OCI-LY1 (cell line): Measurements from ENCODE around the gene MUC20.

Experiments
- H2AFZ ChIP-seq: fragments of 200-600 bp; sonication (generic), shearing (Covaris generic); 2 replicates; pipeline ENCODE4 v1.6.0; 2014; ENCODE audit warnings: antibody characterized with exemption, mild to moderate bottlenecking, low read length
- H3F3A ChIP-seq: fragments of 200-600 bp; sonication (generic), shearing (Covaris generic); 2 replicates; pipeline ENCODE4 v1.6.0; 2014; ENCODE audit warnings: mild to moderate bottlenecking, antibody characterized with exemption, low read length, moderate library complexity; ENCODE audit not compliant: insufficient read depth
- H3K27ac ChIP-seq: fragments of 200-600 bp; sonication (generic); 2 replicates; pipeline ENCODE4 v1.5.1; 2014; ENCODE audit warnings: low read length, mixed run types, mild to moderate bottlenecking, low read depth; ENCODE audit not compliant: poor library complexity, severe bottlenecking
- H3K27me3 ChIP-seq: fragments of 200-600 bp; sonication (generic); 2 replicates; pipeline ENCODE4 v1.6.0; 2014; ENCODE audit warnings: antibody characterized with exemption, mild to moderate bottlenecking, low read length, moderate library complexity; ENCODE audit not compliant: insufficient read depth
- H3K36me3 ChIP-seq: fragments of 200-600 bp; sonication (generic); 2 replicates; pipeline ENCODE4 v1.6.1; 2014; ENCODE audit warnings: mild to moderate bottlenecking, antibody characterized with exemption, low read length, moderate library complexity, mixed read lengths; ENCODE audit not compliant: insufficient read depth
- H3K4me1 ChIP-seq: fragments of 200-600 bp; sonication (generic); 2 replicates; pipeline ENCODE4 v1.5.1; 2014; ENCODE audit warnings: mild to moderate bottlenecking, low read length, moderate library complexity; ENCODE audit not compliant: insufficient read depth, severe bottlenecking
- H3K4me2 ChIP-seq: fragments of 200-600 bp; sonication (generic), shearing (Covaris generic); 2 replicates; pipeline ENCODE4 v1.6.1; 2014; ENCODE audit warnings: low read length
- H3K4me3 ChIP-seq: fragments of 200-600 bp; sonication (generic); 2 replicates; pipeline ENCODE4 v1.5.1; 2014; ENCODE audit warnings: low read length, low read depth, mild to moderate bottlenecking, mixed read lengths; ENCODE audit not compliant: poor library complexity, severe bottlenecking
- H3K79me2 ChIP-seq: fragments of 200-600 bp; shearing (Covaris generic); 2 replicates; pipeline ENCODE4 v1.6.1; 2016; ENCODE audit warnings: mixed run types, low read length, mixed read lengths; ENCODE audit not compliant: insufficient read depth
- H3K9ac ChIP-seq: fragments of 200-600 bp; sonication (generic), shearing (Covaris generic); 2 replicates; pipeline ENCODE4 v1.6.1; 2014; ENCODE audit warnings: mild to moderate bottlenecking, low read length, mixed read lengths
- H3K9me2 ChIP-seq: fragments of 200-600 bp; sonication (generic), shearing (Covaris generic); 2 replicates; pipeline ENCODE4 v1.6.1; 2014; ENCODE audit warnings: low read depth, mild to moderate bottlenecking, low read length, mixed read lengths
- H3K9me3 ChIP-seq: fragments of 200-600 bp; shearing (Covaris generic); 2 replicates; pipeline ENCODE4 v1.6.1; 2014; ENCODE audit warnings: low read length, mixed read lengths
- H4K20me1 ChIP-seq: fragments of 200-600 bp; sonication (generic), shearing (Covaris generic); 2 replicates; pipeline ENCODE4 v1.6.0; 2016; ENCODE audit warnings: mild to moderate bottlenecking, low read length; ENCODE audit not compliant: insufficient read depth
- CTCF ChIP-seq: fragments of 200-600 bp; sonication (generic), shearing (Covaris generic); IDR thresholded peaks from 2 replicates; pipeline ENCODE4 v1.5.1; 2017; ENCODE audit warnings: mild to moderate bottlenecking, antibody characterized with exemption, low read length, moderate library complexity, mixed read lengths
- EZH2 ChIP-seq: fragments of 200-600 bp; sonication (generic), shearing (Covaris generic); IDR thresholded peaks from 2 replicates; pipeline ENCODE4 v1.8.0; 2017; ENCODE audit warnings: borderline replicate concordance, mixed run types, mild to moderate bottlenecking, antibody characterized with exemption, low read length, moderate library complexity, mixed read lengths

Gene MUC20

GRCh38 chr3:195763843-195764825, 43.4 kb downstream of the MUC20 start:
- Histone ChIP-seq H3K27ac (no peak overlapping the region), H3K36me3 (no peaks in the 10 kb centered on the region), H3K4me3 (no peak overlapping the region), H3K9ac (no peak overlapping the region), H3K79me2 (no peaks in the 10 kb centered on the region), H3K4me1 (no peaks in the 10 kb centered on the region), H2AFZ (no peak overlapping the region), H3K9me2 (no peaks in the 10 kb centered on the region), H3K9me3 (no peaks in the 10 kb centered on the region), H3K4me2 (no peak overlapping the region), H4K20me1 (no peaks in the 10 kb centered on the region), H3F3A (no peaks in the 10 kb centered on the region), H3K27me3 (peaks cover 15% of the 10 kb centered on the region; the same call in 1 of the 2 replicates)
- no peak for TF ChIP-seq CTCF
- no peak for TF ChIP-seq EZH2

- Histone ChIP-seq H3K9me3 (no peaks in the 10 kb centered on the region), H3K79me2 (no peaks in the 10 kb centered on the region), H3K4me3 (no peak overlapping the region), H3K9me2 (no peaks in the 10 kb centered on the region), H2AFZ (no peak overlapping the region), H3K27me3 (peaks cover 14% of the 10 kb centered on the region; the same call in 1 of the 2 replicates), H3K9ac (no peak overlapping the region), H3K4me2 (no peak overlapping the region), H3K27ac (no peak overlapping the region), H3K4me1 (no peaks in the 10 kb centered on the region), H4K20me1 (no peaks in the 10 kb centered on the region), H3K36me3 (no peaks in the 10 kb centered on the region), H3F3A (no peaks in the 10 kb centered on the region)
- TF ChIP-seq EZH2 (no peak), CTCF (no peak)
Measured at GRCh38 chr3:195764961-195765706, 44.4 kb downstream of the MUC20 start.

GRCh38 chr3:195766671-195767070, 45.9 kb downstream of the MUC20 start:
- Histone ChIP-seq H2AFZ (no peak overlapping the region), H4K20me1 (no peaks in the 10 kb centered on the region), H3K4me1 (no peaks in the 10 kb centered on the region), H3K27me3 (peaks cover 17% of the 10 kb centered on the region; the same call in 1 of the 2 replicates), H3K27ac (no peak overlapping the region), H3K9me3 (no peaks in the 10 kb centered on the region), H3K4me2 (no peak overlapping the region), H3K9me2 (no peaks in the 10 kb centered on the region), H3K36me3 (no peaks in the 10 kb centered on the region), H3F3A (no peaks in the 10 kb centered on the region), H3K4me3 (no peak overlapping the region), H3K79me2 (no peaks in the 10 kb centered on the region), H3K9ac (no peak overlapping the region)
- no peak for TF ChIP-seq EZH2
- TF ChIP-seq CTCF = no peak
